Endodermal cell (in vitro differentiated cells): ENCODE data around the gene GABPB2. TPM values are rescaled to one million over a fixed set of nuclear protein-coding genes. Genes with fewer than 3 reads are reported as not detected.
A peak's percentile ranks its signal among the peaks of the same experiment; 100 is the strongest.

Source experiments
- DNase-seq: peaks from one replicate; pipeline ENCODE4 v3.0.0-alpha.2; 2017
- H3K27ac ChIP-seq: 2 replicates; pipeline ENCODE4 v1.5.1; 2013; ENCODE audit warnings: mild to moderate bottlenecking, low read depth, low read length, moderate library complexity
- H3K27me3 ChIP-seq: 2 replicates; pipeline ENCODE4 v1.6.1; 2013; ENCODE audit warnings: mild to moderate bottlenecking, low read length, moderate library complexity; ENCODE audit not compliant: insufficient read depth, control insufficient read depth, poor library complexity, severe bottlenecking
- H3K36me3 ChIP-seq: 2 replicates; pipeline ENCODE4 v1.7.0; 2013; ENCODE audit warnings: mild to moderate bottlenecking, low read length, moderate library complexity; ENCODE audit not compliant: control insufficient read depth, insufficient read depth
- H3K4me1 ChIP-seq: one replicate; pipeline ENCODE4 v1.7.0; 2013; ENCODE audit warnings: low read length; ENCODE audit not compliant: control insufficient read depth, insufficient read depth
- H3K4me3 ChIP-seq: 2 replicates; pipeline ENCODE4 v1.5.1; 2013; ENCODE audit warnings: mild to moderate bottlenecking, low read length, moderate library complexity
- H3K9ac ChIP-seq: 2 replicates; pipeline ENCODE4 v1.6.1; 2013; ENCODE audit warnings: mild to moderate bottlenecking, low read length, moderate library complexity; ENCODE audit not compliant: poor library complexity, severe bottlenecking; ENCODE audit errors: extremely low read depth
- H3K9me3 ChIP-seq: 2 replicates; pipeline ENCODE4 v1.6.1; 2013; ENCODE audit warnings: mild to moderate bottlenecking, low read length, moderate library complexity; ENCODE audit not compliant: control insufficient read depth
- H3K27ac Mint-ChIP-seq: 2 replicates; pipeline ENCODE4 v1.8.0; 2020; ENCODE audit warnings: mixed read lengths
- H3K27me3 Mint-ChIP-seq: 2 replicates; pipeline ENCODE4 v1.8.0; 2021; ENCODE audit warnings: mild to moderate bottlenecking, mixed read lengths; ENCODE audit not compliant: insufficient read depth
- H3K36me3 Mint-ChIP-seq: 2 replicates; pipeline ENCODE4 v1.8.0; 2020; ENCODE audit warnings: low read depth, mixed read lengths
- H3K4me1 Mint-ChIP-seq: 2 replicates; pipeline ENCODE4 v1.8.0; 2020; ENCODE audit warnings: mixed read lengths
- H3K4me3 Mint-ChIP-seq: 2 replicates; pipeline ENCODE4 v1.8.0; 2020; ENCODE audit warnings: mild to moderate bottlenecking, moderate library complexity, mixed read lengths
- H3K9me3 Mint-ChIP-seq: 2 replicates; pipeline ENCODE4 v1.8.0; 2020; ENCODE audit warnings: mild to moderate bottlenecking, mixed read lengths
- CTCF ChIP-seq: fragments of 200-600 bp; sonication (generic); conservative IDR thresholded peaks from 2 replicates; pipeline ENCODE4 v1.5.0; 2021; ENCODE audit warnings: antibody characterized with exemption, mild to moderate bottlenecking
- WGBS, 2 experiments: methylation state at CpG; one replicate each; pipeline versions ENCODE4 v1.1.5 to v1.1.7; 2013; ENCODE audit warnings: missing lambda C conversion rate in 2 of 2, mixed read lengths in 1 of 2; ENCODE audit not compliant: insufficient coverage in 1 of 2, insufficient read length in 1 of 2; 5-methylcytosine and 5-hydroxymethylcytosine counted together
- long read RNA-seq, 4 experiments: library from polyadenylated mRNA in 2 of 4; library from RNA in 1 of 4; library from capped mRNA in 1 of 4; stranded (forward) in 3 of 4; unstranded in 1 of 4; transcript quantifications; one replicate each; pipeline ENCODE4 v2.0.0, GENCODE V29; 2020 to 2021; ENCODE audit warnings: inconsistent platforms in 1 of 4
- polyA plus RNA-seq, 2 experiments: library from polyadenylated mRNA; stranded (reverse); fragments of 50-300 nt; gene quantifications; one replicate each; pipeline ENCODE4 v1.2.3, GENCODE V29; 2013
- total RNA-seq, 2 donors: library from RNA; stranded (reverse); fragmentation: NEBNext Ultra II Directional in 1 of 2; extraction: Animal tissue kit (Norgen Biotek cat#: 25700) in 1 of 2; gene quantifications; 2 replicates in 1 of 2; 3 replicates in 1 of 2; pipeline ENCODE4 v1.2.1, GENCODE V29; 2021

The GABPB2 gene
- total RNA-seq, result 1 to 10 TPM; 7.5 to 7.7 TPM
- polyA plus RNA-seq (2013, experiment 1 of 2), result 3.3 TPM
- polyA plus RNA-seq (2013, experiment 2 of 2), result 3.0 TPM
- long read RNA-seq, experiment 1, partial matches to known transcripts, result 0 of 2 reads
- long read RNA-seq, experiment 1, other reads (novel, unspliced or antisense), result 2 of 2 reads
- long read RNA-seq, experiment 2, partial matches to known transcripts, result 0 of 1 reads
- long read RNA-seq, experiment 2, other reads (novel, unspliced or antisense), result 1 of 1 reads
- long read RNA-seq, experiment 3, full-length matches to known transcripts, result 3 of 13 reads
- long read RNA-seq, experiment 3, partial matches to known transcripts, result 1 of 13 reads
- long read RNA-seq, experiment 3, other reads (novel, unspliced or antisense), result 9 of 13 reads
- long read RNA-seq, experiment 4, partial matches to known transcripts, result 0 of 3 reads
- long read RNA-seq, experiment 4, other reads (novel, unspliced or antisense), result 3 of 3 reads

GRCh38 chr1:151070474-151071276 is at the start of gene GABPB2:
GABPB2 (plus strand) TSS chr1:151070761; CDS start chr1:151088190, 17,429 bp downstream.
- H3K27me3 Mint-ChIP-seq, result no peaks in the 10 kb centered on the region
- H3K9me3 Mint-ChIP-seq, result no peaks in the 10 kb centered on the region
- Histone ChIP-seq H3K9me3 (no peaks in the 10 kb centered on the region), H3K4me3 (peak within 1 kb of the TSS; percentile 94), H3K36me3 (peaks cover 32% of the 10 kb centered on the region), H3K27me3 (no peaks in the 10 kb centered on the region), H3K9ac (peak within 1 kb of the TSS; percentile 88), H3K4me1 (no peaks in the 10 kb centered on the region), H3K27ac (peak within 1 kb of the TSS; percentile 95)
- H3K27ac Mint-ChIP-seq, result peak within 1 kb of the TSS; percentile 100
- peak within 1 kb of the TSS; percentile 89 for H3K4me3 Mint-ChIP-seq
- DNase-seq, result peak; percentile 96
- peaks cover 9% of the 10 kb centered on the region for H3K4me1 Mint-ChIP-seq
- WGBS, 2 experiments, result 2 to 4% methylated on average over 19 to 50 of the region's 50 CpGs
- TF ChIP-seq CTCF, result peak; percentile 99
- H3K36me3 Mint-ChIP-seq, result peaks cover 18% of the 10 kb centered on the region

GRCh38 chr1:151024540-151025146 is 45.9 kb upstream of the GABPB2 start:
- peak overlapping the region; percentile 82 for H3K27ac Mint-ChIP-seq
- WGBS, 2 experiments, result 35 to 55% methylated on average over 2 to 6 of the region's 6 CpGs

More at GRCh38 chr1:151024540-151025146, 45.9 kb upstream of the GABPB2 start:
- Histone ChIP-seq H3K4me1 (no peaks in the 10 kb centered on the region), H3K4me3 (no peak overlapping the region), H3K9me3 (no peaks in the 10 kb centered on the region), H3K27me3 (no peaks in the 10 kb centered on the region), H3K36me3 (peaks cover 26% of the 10 kb centered on the region), H3K27ac (no peak overlapping the region), H3K9ac (no peak overlapping the region)
- peak; percentile 91 for TF ChIP-seq CTCF
- DNase-seq, result peak; percentile 98
- Mint-ChIP-seq H3K36me3 (peaks cover 44% of the 10 kb centered on the region), H3K27me3 (no peaks in the 10 kb centered on the region), H3K9me3 (no peaks in the 10 kb centered on the region), H3K4me1 (peaks cover 2% of the 10 kb centered on the region), H3K4me3 (no peak overlapping the region)
